Panc1 (cell line): ENCODE results near the gene TGM3. TPM values are rescaled to one million over a fixed set of nuclear protein-coding genes. Genes with fewer than 3 reads are reported as not detected.

Experiments used
- ATAC-seq: fragments of 200-7000 bp; cut with Tn5 transposase; 2 replicates; pipeline ENCODE4 v1.9.1; 2020; ENCODE audit warnings: mild to moderate bottlenecking, moderate library complexity
- BruUV-seq: library from RNA; stranded (reverse); fragments of 400-500 nt; replicated peaks from 2 replicates; lab custom pipeline; 2021; lab: Mats Ljungman, UMichigan
- CTCF ChIA-PET: fragments of 300-600 bp; sonication (Branson Sonifier 250); formaldehyde crosslinking; loops from one replicate; lab custom pipeline; 2022; ENCODE audit warnings: antibody characterized with exemption; lab: Charles Lee
- POLR2A ChIA-PET: fragments of 300-600 bp; sonication (Branson Sonifier 250); formaldehyde crosslinking; loops from one replicate; lab custom pipeline; 2022; ENCODE audit warnings: antibody characterized with exemption; lab: Charles Lee
- DNase-seq: peaks from one replicate; pipeline ENCODE4 v3.0.0-alpha.2; 2010; ENCODE audit warnings: low read depth, low spot score
- H3K27ac ChIP-seq: 2 replicates; pipeline ENCODE4 v1.5.1; 2011; ENCODE audit warnings: mild to moderate bottlenecking, low read length, inconsistent platforms
- H3K27me3 ChIP-seq: fragments of 200-500 bp; sonication (Bioruptor generic); 2 replicates; pipeline ENCODE4 v1.6.0; 2014; ENCODE audit warnings: low read length, inconsistent platforms; ENCODE audit not compliant: control insufficient read depth, insufficient read depth
- H3K36me3 ChIP-seq: fragments of 200-500 bp; sonication (Bioruptor generic); 2 replicates; pipeline ENCODE4 v1.5.1; 2014; ENCODE audit warnings: inconsistent platforms, mild to moderate bottlenecking, low read length, moderate library complexity; ENCODE audit not compliant: control insufficient read depth, insufficient read depth
- H3K4me1 ChIP-seq: 2 replicates; pipeline ENCODE4 v1.5.1; 2011; ENCODE audit warnings: inconsistent platforms, mild to moderate bottlenecking, low read length, moderate library complexity; ENCODE audit not compliant: control insufficient read depth, insufficient read depth
- H3K4me3 ChIP-seq, 2 experiments: 2 replicates each; pipeline ENCODE4 v1.5.1; 2011 to 2012; ENCODE audit warnings: low read depth in 2 of 2, low read length in 2 of 2, mild to moderate bottlenecking in 2 of 2, inconsistent platforms in 1 of 2, moderate library complexity in 1 of 2
- H3K9me3 ChIP-seq: fragments of 200-500 bp; sonication (Bioruptor generic); 2 replicates; pipeline ENCODE4 v1.5.1; 2014; ENCODE audit warnings: low read depth, mild to moderate bottlenecking, inconsistent platforms, low read length, moderate library complexity; ENCODE audit not compliant: control insufficient read depth, insufficient read depth
- CTCF ChIP-seq: fragments of 450-650 bp; IDR thresholded peaks from 2 replicates; pipeline ENCODE4 v1.5.1; 2017; ENCODE audit warnings: mild to moderate bottlenecking
- POLR2AphosphoS5 ChIP-seq: IDR thresholded peaks from 2 replicates; pipeline ENCODE4 v1.6.1; 2012; ENCODE audit warnings: mild to moderate bottlenecking, low read depth, low read length, moderate library complexity
- SIN3A ChIP-seq: IDR thresholded peaks from 2 replicates; pipeline ENCODE4 v1.6.1; 2012; ENCODE audit warnings: low read depth, mild to moderate bottlenecking, low read length, moderate library complexity, borderline replicate concordance; ENCODE audit not compliant: insufficient read depth
- TCF7L2 ChIP-seq: IDR thresholded peaks from 2 replicates; pipeline ENCODE4 v1.6.1; 2011; ENCODE audit warnings: mild to moderate bottlenecking, low read depth, low read length, inconsistent platforms
- in situ Hi-C: cut with HindIII; loops from 2 replicates; pipeline ENCODE4 v1.10.0; 2016; ENCODE audit warnings: low sequenced_read_pairs, low pct_unique_long_range_greater_than_20kb
- intact Hi-C: fragments of 100-400 bp; cut with micrococcal nuclease; formaldehyde crosslinking; loops from one replicate; pipeline ENCODE4 v1.10.0; 2022; ENCODE audit not compliant: unreplicated experiment
- total RNA-seq: library from RNA; stranded (reverse); gene quantifications from one replicate; pipeline ENCODE4 v1.2.1, GENCODE V29; 2021; ENCODE audit not compliant: unreplicated experiment
- TF ChIP-seq, protein P1 (sequence below), 2 experiments: IDR thresholded peaks; 2 replicates each; pipeline ENCODE4 v1.6.1; 2011 to 2012; ENCODE audit warnings: low read depth in 2 of 2, control low read depth in 1 of 2, low read length in 1 of 2, mild to moderate bottlenecking in 1 of 2, moderate library complexity in 1 of 2; ENCODE audit not compliant: insufficient read depth in 1 of 2

TGM3 gene
- total RNA-seq, 1 experiment from 2014 or later, result not detected

DNA sequence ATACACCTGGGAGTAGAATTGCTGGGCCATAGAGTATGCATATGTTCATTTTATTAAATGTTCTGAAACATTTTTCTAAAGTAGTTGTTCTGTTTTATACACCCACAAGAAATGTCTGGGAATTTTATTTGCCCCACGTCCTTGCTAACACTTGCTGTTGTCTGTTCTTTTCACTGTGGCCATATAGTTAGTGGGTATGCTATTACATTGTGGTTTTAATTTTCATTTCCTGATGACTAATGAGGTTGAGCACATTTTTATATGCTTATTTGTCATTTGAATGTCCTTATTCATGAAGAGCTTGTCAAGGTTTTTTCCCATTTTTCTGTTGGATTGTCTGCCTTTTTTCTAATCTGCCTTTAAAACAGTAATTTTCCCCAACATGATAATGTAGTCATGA lies 41.5 kb upstream of the TGM3 start:
- in situ Hi-C loops, result no loop called here
- Histone ChIP-seq H3K27me3 (no peaks in the 10 kb centered on the region), H3K4me3 (no peak overlapping the region), H3K9me3 (no peaks in the 10 kb centered on the region), H3K27ac (no peak overlapping the region), H3K36me3 (no peaks in the 10 kb centered on the region), H3K4me1 (no peaks in the 10 kb centered on the region)
- DNase-seq, result no peak
- TF ChIP-seq TCF7L2, result no peak
- no peak for TF ChIP-seq CTCF
- TF ChIP-seq SIN3A, result no peak
- no peak for TF ChIP-seq POLR2AphosphoS5
- TF ChIP-seq, protein P1, sequence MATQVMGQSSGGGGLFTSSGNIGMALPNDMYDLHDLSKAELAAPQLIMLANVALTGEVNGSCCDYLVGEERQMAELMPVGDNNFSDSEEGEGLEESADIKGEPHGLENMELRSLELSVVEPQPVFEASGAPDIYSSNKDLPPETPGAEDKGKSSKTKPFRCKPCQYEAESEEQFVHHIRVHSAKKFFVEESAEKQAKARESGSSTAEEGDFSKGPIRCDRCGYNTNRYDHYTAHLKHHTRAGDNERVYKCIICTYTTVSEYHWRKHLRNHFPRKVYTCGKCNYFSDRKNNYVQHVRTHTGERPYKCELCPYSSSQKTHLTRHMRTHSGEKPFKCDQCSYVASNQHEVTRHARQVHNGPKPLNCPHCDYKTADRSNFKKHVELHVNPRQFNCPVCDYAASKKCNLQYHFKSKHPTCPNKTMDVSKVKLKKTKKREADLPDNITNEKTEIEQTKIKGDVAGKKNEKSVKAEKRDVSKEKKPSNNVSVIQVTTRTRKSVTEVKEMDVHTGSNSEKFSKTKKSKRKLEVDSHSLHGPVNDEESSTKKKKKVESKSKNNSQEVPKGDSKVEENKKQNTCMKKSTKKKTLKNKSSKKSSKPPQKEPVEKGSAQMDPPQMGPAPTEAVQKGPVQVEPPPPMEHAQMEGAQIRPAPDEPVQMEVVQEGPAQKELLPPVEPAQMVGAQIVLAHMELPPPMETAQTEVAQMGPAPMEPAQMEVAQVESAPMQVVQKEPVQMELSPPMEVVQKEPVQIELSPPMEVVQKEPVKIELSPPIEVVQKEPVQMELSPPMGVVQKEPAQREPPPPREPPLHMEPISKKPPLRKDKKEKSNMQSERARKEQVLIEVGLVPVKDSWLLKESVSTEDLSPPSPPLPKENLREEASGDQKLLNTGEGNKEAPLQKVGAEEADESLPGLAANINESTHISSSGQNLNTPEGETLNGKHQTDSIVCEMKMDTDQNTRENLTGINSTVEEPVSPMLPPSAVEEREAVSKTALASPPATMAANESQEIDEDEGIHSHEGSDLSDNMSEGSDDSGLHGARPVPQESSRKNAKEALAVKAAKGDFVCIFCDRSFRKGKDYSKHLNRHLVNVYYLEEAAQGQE (IDR thresholded peaks at IDR 0.05; ENCODE audit: insufficient read depth in 1 of 2, low read depth in 2 of 2, low read length in 1 of 2), result no peak
- ChIA-PET POLR2A (no interaction called here), CTCF (interaction anchor here (0.7 kb wide), 1 partner anchor 151 kb away, joined by 4 read pairs; no protein-coding TSS in a partner anchor)
- ATAC-seq, result no peak
- intact Hi-C loops, result no loop called here
- no TSS peak for BruUV-seq

- POLR2A ChIA-PET, result no interaction called here
- in situ Hi-C loops, result no loop called here
These were observed 39.8 kb upstream of the TGM3 start for GRCh38 chr20:2255926-2256531.

More at GRCh38 chr20:2255926-2256531, 39.8 kb upstream of the TGM3 start:
- BruUV-seq, result no TSS peak
- no peaks in the 10 kb centered on the region for H3K36me3 ChIP-seq
- no peaks in the 10 kb centered on the region for H3K4me1 ChIP-seq
- intact Hi-C loops, result no loop called here
- ATAC-seq, result no peak
- CTCF ChIA-PET, result no interaction called here
- no peak overlapping the region for H3K4me3 ChIP-seq
- H3K27me3 ChIP-seq, result no peaks in the 10 kb centered on the region
- TF ChIP-seq POLR2AphosphoS5 (no peak), SIN3A (no peak), TCF7L2 (no peak), CTCF (no peak)
- TF ChIP-seq, protein P1 (IDR thresholded peaks at IDR 0.05; ENCODE audit: insufficient read depth in 1 of 2, low read depth in 2 of 2, low read length in 1 of 2), result no peak
- no peak overlapping the region for H3K27ac ChIP-seq
- no peaks in the 10 kb centered on the region for H3K9me3 ChIP-seq
- no peak for DNase-seq
